Cardiac fibroblast (primary cell): ENCODE results near the gene MAB21L4.
A peak's percentile ranks its signal among the peaks of the same experiment; 100 is the strongest.

ENCODE experiments used
- DNase-seq, 2 donors: peaks; one replicate each; pipeline versions ENCODE4 v3.0.0 to v3.0.0-alpha.2; 2010; ENCODE audit warnings: low read depth in 2 of 2
- H3K4me3 ChIP-seq, 2 donors: replicated peaks in 1 of 2; 1 replicate in 1 of 2; 2 replicates in 1 of 2; pipeline ENCODE4 v1.5.1; 2011; ENCODE audit warnings: low read depth in 2 of 2, low read length in 2 of 2, mild to moderate bottlenecking in 2 of 2, moderate library complexity in 1 of 2
- CTCF ChIP-seq: IDR thresholded peaks from one replicate; pipeline ENCODE4 v1.5.1; 2011; ENCODE audit warnings: low read depth, mild to moderate bottlenecking, low read length, inconsistent platforms

Gene MAB21L4

GRCh38 chr2:240918258-240919091 is 22.5 kb upstream of the MAB21L4 start:
- no peak overlapping the region for H3K4me3 ChIP-seq
- no peak for TF ChIP-seq CTCF
- no peak for DNase-seq

- DNase-seq = no peak
- H3K4me3 ChIP-seq = no peak overlapping the region
- no peak for TF ChIP-seq CTCF
These were observed 21.8 kb upstream of the MAB21L4 start for GRCh38 chr2:240917684-240918257.

DNA sequence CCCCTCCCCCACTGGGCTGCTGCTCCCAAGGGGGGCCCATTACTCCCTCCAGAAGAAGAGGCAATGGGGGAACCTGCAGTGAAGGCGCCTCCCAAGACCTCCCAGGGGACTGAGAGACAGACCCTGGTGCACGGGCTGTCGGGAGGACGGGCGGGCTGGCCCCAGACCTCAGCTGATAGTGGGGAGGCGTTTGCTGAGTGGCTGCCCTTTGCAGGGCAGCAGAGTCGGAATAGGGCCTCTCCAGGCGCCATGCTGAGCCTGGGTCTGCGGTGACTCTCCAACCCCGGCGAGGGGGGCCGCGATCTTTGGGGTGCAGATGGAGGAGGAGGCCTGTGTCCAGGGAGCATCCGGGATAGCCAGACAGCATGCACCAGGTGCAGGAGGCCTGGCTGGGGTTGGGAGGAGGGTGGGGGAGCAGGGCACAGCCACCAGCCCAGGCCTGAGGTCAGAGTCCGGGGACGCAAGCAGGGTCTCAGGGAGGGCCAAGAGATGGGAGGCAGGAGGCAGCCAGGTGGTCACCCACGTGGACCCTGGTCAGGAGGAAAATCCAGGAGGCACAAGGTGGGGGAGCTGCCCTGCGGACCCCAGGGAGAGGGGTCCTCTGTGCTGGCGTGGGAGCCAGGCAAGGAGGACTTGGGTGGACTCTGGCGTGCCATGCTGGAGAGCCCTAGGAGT is 21.2 kb upstream of the MAB21L4 start:
- DNase-seq = no peak

GRCh38 chr2:240916571-240917008 is 20.6 kb upstream of the MAB21L4 start:
- no peak for TF ChIP-seq CTCF
- H3K4me3 ChIP-seq = no peak overlapping the region
- peak; percentile 82 for DNase-seq

More for the DNA sequence above, 21.2 kb upstream of the MAB21L4 start:
- no peak overlapping the region for H3K4me3 ChIP-seq
- TF ChIP-seq CTCF = no peak

GRCh38 chr2:240915526-240916341 is 19.8 kb upstream of the MAB21L4 start:
- H3K4me3 ChIP-seq = no peak overlapping the region
- no peak for TF ChIP-seq CTCF
- no peak for DNase-seq
